Measurements from ENCODE around the gene DDIT3.

The DDIT3 gene

DNA sequence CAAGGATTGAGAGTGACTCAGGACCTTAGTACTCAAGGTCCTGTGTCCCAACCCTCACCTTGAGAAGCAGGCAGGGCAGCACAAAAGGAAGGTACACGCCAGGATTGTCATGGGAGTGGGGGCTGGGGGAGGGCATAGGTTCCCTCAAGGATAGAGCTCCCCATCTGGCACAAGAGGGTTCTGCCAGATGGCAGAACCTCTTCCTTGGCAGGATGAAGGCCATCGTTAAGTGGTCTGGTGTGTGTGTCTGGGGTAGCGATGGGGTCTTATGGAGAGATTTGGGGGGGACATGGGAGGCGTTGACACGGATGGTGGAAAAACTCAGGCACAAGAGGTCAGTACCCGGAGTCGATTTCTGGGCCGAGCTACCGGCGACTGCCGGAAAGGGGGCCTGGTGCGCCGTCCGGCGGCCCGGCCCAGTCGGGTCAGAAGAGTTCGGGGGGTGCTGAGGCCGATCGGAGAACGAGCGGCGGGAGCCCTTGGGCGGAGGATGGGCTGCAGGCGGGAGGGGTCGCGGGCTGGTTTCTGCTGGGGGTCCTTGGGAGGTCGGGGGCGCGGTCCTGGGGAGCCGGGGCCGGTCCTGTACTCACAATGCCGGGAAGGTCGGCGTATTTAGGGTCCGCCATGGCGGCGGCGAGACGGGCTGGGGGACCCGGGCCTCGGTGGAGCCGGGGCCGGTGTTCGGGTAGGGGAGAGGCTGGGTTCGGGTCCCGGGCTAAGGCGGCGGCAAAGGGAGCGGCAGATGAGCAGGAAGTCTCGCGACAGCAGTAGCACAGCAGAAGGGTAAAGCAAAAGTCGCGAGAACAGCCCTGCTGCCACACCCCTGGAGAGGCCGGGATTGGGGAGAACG lies 26.3 kb upstream of the DDIT3 start, which contains the start of gene DCTN2:
DCTN2 (minus strand) TSS at position 755 of the 850 bp plus-strand sequence; CDS start at position 626, 129 bp downstream.
- peak; percentile 93 for DNase-seq

DNA sequence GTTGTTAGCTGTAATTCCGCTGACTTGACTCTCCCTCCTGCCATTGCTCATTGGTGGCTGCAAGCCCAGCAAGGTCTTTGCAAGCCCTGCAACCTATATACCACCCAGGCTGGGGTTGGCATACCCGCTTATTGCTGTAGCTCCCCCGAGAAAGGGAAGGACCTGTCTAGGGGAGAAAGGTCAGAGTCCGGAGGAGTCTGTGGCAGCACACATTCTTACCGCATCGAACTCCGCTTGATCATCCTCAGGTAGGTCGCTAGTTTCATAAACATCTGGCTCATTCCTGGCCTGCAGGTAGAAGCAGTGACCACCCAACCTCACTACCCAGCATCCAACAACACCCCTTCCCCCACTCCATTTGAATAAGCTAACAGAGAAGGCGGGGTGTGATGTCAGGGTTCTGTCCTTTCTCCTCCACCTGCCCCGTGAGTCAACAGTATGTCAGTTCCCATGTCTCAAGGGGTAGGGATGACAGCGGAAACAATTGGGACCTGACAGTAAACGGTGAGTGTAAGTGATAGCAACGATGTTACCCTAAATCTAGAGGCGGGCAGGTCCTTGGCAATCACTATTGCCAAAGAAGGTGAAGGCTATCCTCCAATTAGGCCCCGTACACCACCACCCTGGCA lies 25.6 kb upstream of the DDIT3 start:
- DNase-seq = no peak

DNA sequence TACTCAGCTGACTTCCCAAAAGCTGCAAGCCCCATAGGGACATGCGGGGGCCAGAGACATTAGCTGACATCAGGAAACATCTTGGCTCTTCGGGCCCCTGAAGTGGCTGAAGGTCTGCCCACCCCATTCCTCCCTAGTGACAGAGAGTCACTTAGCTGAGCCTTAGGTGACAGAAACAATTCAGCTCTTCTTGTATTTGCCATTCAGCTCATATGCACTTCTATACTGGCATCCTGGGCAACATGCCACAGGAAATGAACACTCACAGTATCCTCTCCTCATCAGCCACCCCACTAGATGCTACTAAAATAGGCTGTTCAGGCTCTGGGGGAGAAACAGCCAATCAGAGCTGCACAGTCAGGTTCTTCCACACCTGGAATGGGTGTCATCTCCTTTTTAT lies 23.3 kb upstream of the DDIT3 start:
- no peak for DNase-seq

DNA sequence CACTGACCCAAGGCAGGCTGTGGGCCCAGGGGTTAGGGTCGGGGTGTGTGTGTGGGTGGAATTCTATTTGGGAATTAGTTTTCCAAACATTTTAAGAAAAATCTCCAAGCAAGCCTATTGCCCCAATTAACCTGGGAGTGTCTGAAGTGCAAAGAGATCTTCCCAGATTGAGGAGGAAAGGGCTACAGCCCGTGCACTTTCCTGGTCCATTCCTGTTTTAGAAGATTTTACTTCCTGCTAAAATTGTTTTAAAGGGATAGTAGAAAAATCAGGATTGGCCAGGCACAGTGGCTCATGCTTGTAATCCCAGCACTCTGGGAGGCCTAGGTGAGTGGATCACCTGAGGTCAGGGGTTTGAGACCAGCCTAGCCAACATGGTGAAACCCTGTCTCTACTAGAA lies 21.4 kb upstream of the DDIT3 start:
- no peak for DNase-seq

DNA sequence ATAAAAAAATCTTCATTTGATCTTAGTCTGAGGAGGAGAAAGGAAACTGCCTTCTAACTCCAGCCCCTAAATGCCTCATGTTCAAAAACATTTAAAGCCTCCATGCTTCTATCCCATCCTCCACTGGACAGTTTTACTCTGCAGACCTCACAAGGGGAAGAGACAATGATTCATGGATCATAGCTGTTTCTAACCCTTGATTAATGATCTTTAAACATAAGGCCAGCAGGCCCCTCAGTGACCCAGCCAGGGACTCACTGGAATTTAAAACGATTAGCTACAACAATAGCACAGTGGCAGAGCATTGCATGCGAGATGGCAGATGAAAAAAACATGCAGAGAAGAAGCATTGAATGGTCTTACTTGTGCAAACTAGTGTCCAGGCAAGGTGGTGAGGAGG lies 20.7 kb upstream of the DDIT3 start:
- DNase-seq = no peak

DNA sequence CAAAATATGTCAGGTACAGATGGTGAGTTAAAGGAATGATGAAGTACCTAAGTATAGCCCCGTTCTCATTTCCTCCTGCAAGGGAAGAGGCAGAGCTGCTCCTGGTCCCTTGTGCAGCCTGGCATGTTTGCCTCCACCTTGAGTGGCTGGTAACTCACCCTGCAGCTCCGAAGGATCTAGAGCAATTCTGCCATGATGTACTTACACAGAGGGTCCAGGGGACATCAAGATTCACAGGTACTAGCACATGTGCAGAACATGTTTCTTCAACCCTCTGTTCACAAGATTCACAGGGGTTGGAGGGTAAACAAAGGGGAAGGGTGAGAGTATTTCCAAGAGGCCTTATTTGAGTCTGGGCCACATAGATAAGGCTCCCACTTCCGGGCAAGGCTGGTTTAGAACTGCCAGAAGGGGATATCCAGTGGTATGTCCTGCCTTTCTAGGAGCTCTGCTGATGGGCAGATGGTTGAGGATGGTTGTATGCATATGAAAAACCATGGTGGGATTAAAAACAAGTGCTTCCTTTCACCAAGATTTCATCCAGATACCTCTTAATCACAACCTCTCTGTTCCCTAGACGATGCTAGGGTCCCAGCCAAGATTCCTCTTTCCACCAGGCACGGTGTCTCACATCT lies 18.9 kb upstream of the DDIT3 start:
- no peak for DNase-seq

DNA sequence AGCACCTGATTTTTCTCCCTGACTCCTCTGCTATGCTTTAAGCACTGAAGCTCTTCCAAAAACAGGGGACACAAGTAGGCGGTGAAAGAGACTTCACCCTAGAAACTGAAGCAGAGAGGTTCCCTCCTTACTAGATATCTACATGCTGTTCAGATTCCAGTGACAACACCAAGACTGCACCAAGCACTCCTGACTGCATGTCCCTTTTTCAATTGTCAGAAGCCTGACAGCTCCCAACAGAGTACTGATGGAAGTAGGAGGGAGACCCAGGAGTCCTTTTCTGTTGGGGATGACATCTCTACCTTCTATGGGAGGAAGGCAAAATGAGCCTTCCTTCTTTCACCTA lies 16.3 kb upstream of the DDIT3 start:
- no peak for DNase-seq

DNA sequence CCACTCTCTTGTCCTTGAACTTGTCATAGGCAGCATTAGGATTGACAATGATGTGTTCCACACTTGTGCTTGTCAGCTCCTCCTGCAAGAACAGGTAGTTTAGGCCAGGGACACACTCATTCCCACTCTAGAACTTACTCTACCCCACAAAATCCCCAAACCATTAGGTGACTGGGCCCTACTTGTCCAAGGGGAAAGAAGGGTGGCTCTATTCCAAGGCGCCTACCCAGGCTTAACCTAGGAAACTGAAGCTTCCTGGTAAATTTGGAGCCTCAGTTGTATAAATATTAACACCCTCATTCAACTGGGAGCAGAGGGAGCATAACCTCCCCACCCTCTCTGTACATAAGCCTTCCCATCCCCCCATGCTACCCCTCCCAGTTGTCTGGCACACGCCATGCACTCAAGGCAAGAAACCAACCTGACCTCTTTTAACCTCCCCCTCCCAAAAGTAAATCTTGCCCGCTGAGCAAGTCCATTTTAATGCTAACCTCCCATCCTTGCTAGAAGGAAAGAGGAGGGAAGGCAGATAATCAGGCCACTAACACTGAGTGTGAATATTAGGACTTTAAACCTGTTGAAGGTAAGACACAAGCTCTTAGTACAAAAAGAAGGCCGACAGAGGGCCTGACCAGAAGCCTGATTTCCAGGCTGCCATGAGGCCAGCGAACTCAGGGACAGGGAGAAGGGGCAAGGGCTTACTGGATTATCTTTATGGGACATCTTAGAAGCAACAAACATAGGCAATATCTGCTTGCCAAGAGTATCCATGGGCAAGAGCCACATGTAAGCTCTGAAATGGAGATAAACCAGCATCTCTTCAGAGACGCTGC lies 15.7 kb upstream of the DDIT3 start:
- no peak for DNase-seq

DNA sequence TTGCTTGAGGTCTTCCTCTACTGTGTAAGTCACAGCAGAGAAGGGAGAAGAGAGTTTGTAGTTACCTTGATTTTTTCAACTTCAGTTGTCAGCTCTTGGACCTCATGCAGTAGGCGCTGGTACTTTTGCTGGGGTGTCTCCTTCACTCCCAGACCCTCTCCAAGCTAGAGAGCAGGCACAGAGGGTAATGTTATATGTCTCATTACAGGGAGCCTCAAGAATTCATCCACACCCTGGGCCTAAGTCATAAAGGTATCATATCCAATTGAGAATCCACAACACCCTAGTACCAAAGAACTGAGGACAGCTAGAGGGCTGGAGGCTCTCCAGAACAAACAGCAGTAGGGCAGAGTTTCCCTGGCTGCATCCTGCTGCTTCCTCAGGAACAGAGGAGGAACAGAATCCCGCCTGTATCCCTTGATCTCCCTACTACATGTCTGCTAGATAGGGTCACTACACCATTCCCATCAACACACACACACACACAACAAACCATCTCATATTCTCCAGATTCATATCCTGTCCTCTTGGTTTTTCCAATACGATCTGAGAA lies 14.8 kb upstream of the DDIT3 start:
- no peak for DNase-seq

DNA sequence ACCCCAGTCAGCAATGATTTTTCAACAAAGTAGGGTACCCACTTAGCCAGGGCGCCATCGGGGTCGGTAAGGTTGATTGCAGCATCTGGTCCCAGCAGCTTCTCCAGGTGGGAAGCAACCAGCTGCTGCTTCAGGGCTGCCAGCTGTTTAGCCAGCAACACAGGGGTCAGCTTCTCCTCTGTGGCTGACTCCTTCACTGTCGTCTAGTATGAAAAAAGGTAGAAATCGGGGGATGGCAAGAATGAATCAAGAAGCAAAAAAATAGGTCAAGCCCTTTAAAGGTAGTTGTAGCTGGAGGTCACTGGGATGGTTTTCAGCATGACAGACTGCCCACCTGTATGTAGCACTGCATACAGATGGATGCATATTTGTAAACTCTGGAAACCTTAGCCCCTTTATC lies 13.9 kb upstream of the DDIT3 start:
- DNase-seq = no peak

DNA sequence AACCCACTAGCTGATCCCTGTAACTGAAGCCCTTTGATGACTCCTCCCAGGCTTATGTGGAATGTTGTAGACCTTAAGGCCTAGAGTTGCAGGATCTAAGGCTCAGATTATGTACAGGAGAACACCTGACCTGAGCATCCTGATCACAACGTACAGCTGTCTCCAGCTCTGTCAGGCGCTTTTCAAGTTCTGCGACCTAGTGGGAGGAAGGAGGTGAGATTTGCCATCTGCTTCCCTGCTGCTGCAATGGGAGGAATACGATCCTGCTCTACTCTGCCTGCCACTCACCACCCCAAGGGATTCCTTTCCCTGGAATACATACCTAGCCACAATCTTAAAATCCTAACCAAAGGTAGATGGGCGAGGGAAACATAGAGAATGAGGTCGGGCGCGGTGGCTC lies 12.8 kb upstream of the DDIT3 start:
- DNase-seq = no peak

DNA sequence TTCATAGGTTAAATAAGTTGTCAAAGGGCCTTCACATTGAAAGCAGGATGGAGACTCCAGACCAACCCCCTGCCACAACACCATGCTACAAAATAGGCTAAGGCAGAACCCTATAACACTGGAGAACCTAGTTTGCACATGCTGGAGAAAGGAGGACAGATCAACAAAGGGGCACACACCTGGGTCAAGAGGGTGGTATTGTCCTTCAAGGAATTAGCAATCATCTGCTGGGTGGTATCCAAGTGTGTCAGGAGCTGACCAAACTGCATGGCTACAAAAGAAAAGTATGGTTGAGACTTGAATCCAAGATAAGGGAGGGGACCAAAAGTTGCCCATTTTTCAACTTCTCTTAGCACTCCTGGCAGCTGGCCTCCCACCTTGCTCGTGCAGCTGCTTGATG lies 11.5 kb upstream of the DDIT3 start:
- DNase-seq = no peak

DNA sequence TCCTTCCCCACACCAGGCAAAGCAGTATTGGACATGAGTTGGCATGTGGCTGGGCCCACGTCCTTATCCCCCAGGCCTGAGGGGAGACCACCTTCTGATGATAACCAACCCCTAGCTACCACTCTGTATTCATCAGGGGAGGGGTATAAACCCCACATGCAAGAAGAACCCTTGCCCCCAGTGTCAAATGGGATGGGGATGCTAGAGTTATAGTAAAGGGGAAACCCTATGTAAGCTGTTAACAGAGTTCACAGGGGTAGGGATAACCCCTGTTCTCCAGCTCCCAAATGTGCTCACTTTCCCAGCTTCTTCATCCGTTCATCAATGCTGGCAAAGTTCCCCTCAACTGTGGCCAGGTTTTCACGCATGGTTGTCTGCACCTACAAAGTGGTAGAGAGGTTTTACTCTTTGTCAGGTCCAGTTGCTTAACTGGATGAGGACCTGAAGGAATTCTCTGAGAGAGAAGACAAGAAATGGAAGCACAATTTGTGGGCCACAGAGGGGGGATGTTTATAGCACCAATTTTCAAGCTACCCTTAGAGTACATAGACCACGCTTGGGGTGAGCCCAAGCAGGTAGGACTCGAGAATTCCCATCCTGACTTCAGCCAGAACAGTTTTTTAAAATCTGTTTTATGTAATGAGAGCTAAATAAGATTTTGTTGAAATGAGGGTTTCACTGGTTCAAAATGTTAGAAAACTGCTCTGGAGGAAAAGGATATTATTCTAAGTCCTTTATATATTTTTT lies 10.3 kb upstream of the DDIT3 start:
- no peak for DNase-seq

DNA sequence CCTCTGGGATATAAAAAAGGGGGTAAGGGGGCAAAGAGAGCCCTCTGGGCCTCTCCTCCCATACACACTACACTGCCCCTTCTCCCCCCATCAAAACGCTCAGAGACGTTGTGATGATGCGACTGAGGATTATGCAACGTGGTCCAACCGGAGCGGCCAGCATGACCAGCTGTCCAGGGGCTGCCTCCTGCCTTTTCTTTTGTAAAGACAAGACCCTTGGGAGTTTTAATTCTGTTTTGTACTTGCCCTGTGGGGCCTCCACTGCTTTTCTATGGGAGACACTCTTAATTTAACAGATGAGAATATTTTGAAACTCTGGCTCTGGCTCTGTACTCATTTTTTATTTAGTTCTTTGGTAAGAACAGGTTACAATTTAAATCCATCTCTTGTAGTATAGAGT lies 9.5 kb upstream of the DDIT3 start:
- DNase-seq = no peak

DNA sequence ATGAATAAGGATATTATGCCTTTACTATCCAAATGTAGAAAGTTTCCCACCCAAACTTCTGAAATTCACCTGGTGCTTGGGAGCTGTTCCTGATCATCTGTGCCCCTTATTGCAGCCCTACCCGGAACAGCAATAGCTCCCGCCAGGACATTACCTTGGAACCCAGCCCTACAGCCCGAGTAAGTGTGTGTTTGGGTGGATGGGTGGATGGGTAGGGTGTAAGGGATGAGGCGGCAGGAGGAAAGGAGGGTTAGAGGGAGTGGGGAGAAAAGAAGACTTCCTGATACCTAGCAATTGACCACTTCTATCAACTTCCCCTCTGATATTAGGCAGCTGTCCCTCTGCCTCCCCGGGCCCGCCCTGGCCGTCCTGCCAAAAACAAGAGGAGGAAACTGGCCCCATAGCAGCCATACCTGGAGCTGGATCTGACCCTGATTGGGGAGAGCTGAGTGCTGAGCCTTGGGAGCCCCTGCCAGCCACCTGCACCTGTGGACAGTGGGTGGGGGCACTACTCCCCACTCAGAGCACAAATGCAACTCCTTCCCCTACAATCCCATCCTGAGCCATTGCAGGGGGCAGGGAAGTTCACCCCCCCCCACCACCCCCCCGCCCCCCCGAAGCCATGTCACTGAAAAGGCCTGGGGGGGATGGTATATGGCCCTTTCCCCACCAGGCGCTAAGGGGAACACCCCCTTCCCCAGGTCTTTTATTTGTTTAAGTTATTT lies 8.7 kb upstream of the DDIT3 start:
- no peak for DNase-seq

DNA sequence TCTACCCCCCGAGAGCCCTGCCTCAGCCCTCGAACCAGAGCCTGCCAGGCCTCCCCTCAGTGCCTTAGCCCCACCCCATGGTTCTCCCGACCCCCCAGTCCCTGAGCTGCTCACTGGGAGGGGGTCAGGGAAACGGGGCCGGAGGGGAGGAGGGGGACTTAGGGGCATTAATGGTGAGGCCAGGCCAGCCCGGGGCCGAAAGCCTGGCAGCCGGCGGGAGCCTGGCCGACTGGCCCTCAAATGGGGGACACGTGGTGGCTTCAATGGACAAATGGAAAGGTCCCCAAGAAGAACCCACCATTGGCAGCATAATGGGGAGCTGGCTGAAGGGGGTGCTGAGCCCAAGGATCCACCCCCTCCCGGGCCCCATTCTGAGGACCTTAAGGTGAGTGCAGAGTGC lies 7.9 kb upstream of the DDIT3 start:
- DNase-seq = no peak

DNA sequence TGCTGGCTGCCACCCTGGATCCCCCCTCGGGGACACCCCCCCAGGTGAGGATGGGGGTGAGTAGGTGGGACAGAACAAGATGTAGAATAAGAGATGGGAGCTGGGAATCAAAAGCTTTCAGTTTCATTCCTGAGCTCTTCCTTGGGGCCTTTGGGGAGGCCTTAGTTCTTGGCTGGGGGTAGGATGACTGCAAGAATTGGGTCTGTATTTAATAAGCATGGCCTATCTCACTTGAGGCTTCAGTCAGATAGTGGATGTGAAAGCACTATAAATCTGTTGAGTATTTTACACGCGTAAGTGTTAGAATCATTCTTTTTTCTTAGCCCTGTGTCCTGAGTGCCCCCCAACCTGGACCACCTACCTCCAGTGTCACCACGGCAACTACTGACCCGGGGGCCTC lies 6.9 kb upstream of the DDIT3 start:
- no peak for DNase-seq

DNA sequence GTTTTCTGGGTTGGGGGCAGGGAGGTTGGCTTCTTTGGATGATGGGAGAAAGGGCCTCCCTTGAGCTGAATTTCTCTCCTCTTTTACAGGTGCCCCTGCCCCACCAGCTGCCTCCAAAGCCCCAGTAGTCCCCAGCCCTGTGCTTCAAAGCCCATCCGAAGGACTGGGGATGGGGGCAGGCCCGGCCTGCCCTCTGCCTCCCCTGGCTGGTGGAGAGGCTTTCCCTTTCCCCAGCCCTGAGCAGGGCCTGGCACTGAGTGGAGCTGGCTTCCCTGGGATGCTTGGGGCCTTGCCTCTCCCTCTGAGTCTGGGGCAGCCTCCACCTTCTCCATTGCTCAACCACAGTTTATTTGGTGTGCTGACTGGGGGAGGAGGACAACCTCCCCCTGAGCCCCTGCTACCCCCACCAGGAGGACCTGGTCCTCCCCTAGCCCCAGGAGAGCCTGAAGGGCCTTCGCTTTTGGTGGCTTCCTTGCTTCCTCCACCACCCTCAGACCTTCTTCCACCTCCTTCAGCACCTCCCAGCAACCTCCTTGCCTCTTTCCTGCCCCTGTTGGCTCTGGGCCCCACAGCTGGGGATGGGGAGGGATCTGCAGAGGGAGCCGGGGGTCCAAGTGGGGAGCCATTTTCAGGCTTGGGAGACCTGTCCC lies 6.3 kb upstream of the DDIT3 start:
- DNase-seq = no peak

DNA sequence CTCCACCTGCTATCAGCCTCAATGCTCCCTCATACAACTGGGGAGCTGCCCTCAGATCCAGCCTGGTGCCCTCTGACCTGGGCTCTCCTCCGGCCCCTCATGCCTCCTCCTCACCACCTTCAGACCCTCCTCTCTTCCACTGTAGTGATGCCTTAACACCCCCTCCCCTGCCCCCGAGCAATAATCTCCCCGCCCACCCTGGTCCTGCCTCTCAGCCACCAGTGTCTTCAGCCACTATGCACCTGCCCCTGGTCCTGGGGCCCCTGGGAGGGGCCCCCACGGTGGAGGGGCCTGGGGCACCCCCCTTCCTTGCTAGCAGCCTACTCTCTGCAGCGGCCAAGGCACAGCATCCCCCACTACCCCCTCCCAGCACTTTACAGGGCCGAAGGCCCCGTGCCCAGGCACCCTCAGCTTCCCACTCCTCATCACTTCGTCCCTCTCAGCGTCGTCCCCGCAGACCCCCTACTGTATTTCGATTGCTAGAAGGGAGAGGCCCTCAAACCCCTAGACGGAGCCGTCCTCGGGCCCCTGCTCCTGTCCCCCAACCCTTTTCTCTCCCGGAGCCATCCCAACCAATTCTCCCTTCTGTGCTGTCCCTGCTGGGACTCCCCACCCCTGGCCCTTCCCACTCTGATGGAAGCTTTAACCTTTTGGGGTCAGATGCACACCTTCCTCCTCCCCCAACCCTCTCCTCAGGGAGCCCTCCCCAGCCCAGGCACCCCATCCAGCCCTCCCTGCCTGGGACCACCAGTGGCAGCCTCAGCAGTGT lies 5.5 kb upstream of the DDIT3 start:
- no peak for DNase-seq
